Stimulated activated CD4-positive, alpha-beta T cell treated with anti-CD3 and anti-CD28 coated beads, TNF-alpha, amount 100 ng/mL, for 1 hour (primary cell): ENCODE data around the gene CCDC127.
"Not testable (repeated sequence)": the region's sequence is repeated elsewhere in the genome, so short reads cannot be mapped to it uniquely, and the experiment has no call there.

Source experiments
- DNase-seq, 3 donors: peaks; one replicate each; pipeline ENCODE4 v3.0.0-alpha.2; 2020; ENCODE audit warnings: low read depth in 3 of 3, low spot score in 1 of 3

CCDC127 gene

DNA sequence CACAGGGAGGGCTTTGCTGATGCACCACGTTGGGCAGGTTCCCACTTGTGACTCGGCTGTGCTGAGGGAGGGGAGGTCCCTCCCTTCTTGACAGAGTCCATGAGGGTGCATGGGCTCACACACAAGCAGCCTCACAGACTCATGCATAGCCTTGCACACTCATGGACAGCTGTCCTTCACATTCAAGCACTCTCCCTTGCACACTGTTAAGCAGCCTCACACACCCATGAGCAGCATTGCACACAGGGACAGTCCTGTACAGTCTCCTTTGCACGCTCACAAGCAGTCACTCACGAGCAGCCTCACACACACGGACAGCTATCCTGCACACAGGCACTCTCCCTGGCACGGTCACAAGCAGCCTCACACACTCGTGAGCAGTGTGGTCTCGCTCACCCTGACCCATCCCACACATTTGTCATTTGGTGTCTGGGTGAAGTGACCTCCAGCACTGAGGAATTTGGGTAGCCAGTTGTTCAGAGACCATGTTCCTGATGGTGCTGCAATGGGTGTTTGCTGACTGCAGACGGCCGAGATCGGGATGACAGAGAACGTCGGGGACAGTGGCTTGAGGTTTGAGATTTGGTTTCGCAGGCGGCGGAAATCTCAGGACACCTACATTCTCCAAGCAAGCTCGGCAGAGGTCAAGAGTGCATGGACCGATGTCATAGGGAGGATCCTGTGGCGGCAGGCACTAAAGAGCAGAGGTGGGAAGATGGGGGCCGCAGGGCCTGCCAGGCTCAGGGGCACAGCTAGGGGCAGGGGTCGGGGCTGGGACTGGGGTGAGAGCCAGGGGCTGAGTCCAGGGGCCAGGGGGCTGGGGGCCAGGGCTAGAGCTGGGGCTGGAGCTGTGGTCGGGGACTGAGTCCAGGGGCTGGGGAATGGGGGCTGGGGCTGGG is 44.3 kb downstream of the CCDC127 start:
- DNase-seq = no peak

DNA sequence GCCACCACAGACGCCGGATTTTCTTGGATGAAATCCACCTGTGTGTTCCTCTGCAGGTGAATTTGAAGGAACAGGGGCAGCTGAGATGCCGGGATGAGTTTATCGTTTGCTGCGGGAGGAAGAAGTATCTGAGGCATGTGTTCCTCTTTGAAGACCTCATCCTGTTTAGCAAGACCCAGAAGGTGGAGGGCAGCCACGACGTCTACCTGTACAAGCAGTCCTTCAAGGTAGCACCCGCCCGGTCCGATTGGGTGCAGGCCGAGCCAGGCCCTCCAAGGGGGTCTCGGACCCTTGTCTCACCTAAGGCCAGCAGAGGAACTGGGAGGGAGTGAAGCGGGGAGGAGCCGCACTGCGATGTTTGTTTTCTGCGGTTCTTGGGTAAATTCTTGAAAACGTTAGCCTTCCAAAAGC is 45.1 kb downstream of the CCDC127 start:
- no peak for DNase-seq

DNA sequence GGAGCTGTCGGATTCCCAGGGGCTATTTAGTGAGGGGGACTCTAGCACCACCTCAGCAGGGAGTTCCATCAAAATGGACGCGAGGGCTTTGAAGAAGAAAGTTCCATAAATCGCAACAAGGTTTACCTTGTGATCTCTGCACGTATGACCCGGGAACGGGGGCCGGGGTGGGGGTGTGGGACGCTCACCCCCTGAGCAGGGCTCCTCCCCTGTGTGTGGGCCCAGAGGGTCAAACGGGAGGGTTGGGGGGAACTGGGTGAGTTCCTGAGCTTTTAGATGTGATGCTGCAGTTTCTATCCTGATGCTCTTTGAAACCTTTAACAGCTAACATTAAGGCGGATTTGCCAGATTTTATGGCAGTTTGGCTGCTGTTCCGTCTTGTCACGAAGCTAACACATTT is 45.5 kb downstream of the CCDC127 start:
- DNase-seq = no peak

DNA sequence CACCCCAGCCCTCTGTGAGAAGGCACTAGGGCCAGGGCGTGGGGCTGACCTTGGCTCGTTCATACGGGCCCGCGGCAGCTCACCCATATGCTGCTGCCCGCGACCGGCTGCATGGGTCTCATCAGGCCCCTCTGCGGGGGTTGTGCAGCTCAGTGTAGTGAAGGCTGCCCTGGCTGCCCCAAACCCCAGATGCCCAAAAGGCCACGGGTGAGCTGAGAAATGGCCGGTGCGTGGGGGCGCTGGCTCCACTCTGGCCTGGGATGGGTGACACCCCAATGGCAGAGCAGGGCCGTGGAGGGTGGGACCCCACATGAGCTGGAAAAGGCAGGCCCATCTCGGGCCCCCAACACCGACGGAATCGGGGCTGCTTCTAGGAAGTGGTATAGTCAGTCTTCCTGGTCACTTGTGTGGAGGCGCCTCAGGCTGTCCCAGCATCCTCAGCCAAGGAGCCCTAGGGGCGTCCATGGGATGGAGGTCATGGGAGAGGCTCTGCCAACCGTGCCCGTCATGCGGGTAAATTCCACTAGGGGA is 46.1 kb downstream of the CCDC127 start:
- DNase-seq = no peak

DNA sequence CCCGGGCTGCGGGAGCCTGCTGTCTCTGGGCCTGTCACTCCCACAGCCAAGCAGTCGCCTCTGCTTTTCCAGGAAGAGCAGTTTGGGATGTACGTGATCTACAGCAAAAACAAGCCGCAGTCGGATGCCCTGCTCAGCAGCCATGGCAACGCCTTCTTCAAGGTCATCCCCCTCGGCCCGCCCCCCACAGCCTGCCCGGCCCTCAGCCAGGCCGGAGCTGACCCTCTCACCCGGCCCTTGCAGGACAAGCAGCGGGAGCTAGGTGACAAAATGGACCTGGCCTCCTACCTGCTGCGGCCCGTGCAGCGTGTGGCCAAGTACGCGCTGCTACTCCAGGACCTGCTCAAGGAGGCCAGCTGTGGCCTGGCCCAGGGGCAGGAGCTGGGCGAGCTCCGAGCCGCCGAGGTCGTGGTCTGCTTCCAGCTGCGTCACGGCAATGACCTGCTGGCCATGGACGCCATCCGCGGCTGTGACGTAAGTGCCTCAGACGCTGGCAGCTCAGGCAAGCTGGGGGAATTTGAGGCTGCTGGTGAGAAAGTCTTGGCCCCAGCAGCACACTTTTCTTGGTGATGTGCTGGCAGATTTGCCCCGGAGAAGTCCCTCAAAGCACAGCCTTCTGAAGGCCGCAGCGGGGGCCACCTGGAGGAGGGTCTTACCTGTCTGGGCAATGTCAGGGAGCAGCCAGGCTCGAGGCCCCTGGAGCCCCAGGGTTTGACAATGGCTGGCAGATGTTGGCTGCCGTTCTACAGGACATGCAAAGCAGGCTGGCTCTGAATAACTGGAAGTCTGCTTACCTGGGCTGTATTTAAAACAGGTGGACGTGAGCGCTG is 46.8 kb downstream of the CCDC127 start:
- no peak for DNase-seq

DNA sequence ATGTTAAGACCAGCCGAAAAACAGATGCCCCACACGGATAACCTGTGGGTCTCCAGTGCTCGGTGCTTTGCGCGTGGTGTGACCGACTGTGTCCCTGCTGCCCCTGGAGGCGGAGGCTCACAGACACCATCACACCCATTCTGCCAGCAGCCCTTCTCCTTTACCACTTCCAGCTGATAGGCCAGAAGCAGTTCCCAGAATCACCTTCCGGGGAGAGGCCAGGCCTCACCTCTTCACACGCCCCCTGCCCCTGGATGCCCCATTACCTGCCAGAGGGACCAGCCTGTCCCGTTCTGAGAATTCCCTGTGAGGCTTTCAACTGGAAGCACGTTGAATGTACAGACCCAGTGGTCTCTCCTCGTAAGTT is 48.2 kb downstream of the CCDC127 start:
- DNase-seq = no peak

DNA sequence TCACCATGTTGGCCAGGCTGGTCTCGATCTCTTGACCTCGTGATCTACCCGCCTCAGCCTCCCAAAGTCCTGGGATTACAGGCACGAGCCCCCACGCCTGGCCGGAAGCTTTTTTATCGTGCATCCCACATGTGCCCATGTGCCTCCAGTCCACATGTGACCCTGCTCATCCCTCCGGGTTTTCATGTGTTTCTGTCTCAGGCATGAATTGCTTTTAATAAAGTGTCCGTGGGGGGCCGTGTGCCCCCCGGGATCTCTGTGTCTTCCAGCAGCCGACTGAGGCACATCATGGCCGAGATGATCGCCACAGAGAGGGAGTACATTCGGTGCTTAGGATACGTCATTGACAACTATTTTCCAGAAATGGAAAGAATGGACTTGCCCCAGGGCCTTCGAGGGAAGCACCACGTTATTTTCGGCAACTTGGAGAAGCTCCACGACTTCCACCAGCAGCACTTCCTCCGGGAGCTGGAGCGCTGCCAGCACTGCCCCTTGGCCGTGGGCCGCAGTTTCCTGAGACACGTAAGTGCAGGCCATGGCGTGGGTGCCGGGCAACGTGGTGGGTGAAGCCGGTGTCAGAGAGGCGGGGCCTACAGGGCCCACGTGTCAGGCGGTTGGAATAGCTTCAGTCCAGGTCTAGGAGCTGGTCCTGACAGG is 48.8 kb downstream of the CCDC127 start:
- DNase-seq = no peak

DNA sequence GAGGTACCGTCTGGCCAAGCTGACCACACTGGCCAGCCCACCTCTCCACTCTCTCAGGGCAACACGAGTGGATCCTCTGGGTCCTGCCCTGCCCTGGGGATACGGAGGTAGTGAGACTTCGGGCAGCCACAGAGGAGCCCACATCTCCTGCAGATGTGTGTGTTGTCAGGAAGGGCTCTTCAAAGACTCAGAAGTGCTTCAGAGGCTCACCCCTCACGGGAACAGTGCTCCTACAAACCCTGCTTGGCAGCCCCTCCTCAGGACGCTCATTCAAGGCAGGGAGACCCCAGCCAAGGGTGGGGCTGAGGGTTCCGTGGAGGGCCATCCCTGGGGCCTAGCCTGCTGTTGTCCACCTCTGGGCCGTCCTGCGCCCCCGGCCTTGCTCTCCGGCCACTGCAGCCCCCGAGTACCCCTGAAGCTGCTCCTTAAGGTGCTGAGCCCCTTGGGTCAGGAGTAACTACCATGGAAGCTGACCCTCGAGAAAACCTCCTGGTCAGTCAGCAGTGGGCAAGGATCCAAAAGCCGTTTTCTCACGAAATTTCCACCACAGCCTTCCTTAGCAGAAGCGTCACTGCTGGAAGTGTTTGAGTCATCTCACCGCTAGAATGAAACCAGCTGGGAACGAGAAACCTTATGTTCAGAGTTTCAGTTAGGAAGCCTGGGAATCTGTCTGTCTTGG is 49.8 kb downstream of the CCDC127 start:
- no peak for DNase-seq

DNA sequence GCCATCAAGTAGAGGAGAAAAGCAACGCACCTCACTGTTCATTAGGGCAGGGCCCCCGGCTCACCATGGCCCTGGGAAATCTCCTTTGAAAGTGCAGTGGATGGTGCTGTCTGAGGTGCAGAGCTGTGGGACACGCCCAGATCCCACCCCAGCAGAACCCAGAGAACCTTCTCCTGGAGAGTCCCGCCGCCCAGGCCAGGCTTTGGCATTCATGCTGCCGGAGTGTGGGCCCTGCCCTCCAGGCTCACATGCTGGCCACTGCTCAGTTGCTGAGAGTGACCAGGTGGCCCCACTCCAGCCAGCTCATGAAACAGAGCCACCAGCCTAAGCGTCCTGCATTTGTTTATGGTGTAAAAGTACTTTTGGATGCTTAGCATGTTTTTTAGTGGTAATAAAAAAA is 50.4 kb downstream of the CCDC127 start:
- DNase-seq = no peak

DNA sequence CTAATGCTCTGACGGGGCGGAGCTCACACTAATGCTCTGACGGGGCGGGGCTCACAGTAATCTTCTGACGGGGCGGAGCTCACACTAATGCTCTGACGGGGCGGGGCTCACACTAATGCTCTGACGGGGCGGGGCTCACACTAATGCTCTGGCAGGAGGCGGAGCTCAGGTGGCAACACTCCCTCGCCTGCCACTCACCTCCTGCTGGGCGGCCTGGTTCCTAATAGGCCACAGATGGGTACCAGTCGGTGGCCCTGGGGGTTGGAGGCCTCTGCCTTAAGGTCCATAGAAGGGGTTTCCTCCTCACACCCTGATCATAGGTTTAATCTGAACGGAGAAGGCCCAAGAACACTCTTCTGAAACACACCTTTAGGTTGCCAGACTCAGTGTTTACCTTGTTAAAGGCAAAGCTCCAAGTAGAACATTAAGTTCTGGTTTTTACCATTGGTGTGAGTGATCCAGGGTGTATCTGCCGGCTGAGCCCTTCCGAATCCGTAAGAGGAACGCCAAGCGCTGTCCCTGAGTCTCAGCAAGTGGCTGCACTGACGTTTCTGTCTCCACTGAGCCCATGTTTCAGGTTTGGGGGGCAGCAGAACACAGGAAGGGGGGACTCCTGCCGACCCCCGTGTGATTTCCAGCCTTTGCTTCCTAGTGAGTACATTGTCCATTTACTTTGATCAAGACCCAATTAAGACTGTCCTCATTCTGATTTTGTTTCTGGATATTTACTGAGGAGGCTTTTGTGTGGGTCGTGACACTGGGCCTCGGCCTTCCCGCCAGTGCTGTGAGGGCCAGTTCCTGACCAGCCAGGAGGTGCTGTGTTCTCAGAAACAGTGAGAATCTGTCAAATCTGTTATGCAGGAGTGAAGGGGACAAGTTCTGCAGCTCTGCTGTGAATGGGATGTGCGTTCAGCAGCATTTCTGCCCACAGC is 51.2 kb downstream of the CCDC127 start:
- DNase-seq = no peak

DNA sequence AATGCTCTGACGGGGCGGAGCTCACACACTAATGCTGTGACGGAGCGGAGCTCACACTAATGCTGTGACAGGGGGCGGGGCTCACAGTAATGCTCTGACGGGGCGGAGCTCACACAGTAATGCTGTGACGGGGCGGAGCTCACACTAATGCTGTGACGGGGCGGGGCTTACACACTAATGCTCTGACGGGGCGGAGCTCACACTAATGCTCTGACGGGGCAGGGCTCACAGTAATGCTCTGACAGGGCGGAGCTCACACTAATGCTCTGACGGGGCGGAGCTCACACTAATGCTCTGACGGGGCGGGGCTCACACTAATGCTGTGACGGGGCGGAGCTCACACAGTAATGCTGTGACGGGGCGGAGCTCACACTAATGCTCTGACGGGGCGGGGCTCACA is 53.2 kb downstream of the CCDC127 start:
- not testable (repeated sequence) for DNase-seq

DNA sequence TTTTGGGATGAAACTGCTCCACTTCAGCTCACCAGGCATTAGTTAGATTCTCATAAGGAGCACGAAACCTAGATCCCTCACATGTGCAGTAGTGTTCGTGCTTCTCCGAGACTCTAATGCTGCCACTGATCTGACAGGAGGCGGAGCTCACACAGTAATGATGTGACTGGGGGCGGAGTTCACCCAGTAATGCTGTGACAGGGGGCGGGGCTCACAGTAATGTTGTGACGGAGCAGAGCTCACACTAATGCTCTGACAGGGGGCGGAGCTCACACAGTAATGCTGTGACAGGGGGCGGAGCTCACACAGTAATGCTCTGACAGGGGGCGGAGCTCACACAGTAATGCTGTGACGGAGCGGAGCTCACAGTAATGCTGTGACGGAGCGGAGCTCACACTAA is 53.7 kb downstream of the CCDC127 start:
- no peak for DNase-seq

DNA sequence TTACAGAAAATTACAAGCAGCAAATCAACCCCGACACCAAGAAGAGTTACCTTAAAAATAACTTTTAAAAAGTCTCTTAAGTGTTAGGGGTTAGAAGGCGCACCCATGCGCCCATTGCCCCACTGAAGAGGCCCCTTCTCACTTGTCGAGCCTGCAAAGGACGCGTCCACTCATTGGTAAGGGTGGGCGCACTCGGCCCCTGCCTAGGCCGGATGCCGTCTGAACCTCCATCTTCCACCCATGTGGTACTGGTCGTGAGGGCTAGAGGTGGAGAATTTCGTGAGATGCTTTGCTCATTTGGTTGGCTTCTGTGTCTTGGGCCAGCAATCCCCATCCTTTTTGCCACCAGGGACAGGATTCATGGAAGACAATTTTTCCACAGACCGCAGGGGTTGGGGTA is 54.1 kb downstream of the CCDC127 start:
- DNase-seq = no peak

DNA sequence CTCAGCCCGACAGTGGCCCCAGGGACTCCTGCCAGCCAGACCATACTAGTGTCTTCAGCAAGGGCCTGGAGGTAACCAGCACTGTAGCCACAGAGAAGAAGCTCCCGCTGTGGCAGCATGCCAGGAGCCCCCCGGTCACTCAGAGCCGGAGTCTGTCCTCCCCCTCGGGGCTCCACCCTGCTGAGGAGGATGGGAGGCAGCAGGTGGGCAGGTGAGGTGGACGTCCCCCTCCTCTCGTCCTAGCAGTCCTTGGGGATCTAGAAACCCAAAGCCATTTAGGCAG is 54.7 kb downstream of the CCDC127 start:
- DNase-seq = no peak

DNA sequence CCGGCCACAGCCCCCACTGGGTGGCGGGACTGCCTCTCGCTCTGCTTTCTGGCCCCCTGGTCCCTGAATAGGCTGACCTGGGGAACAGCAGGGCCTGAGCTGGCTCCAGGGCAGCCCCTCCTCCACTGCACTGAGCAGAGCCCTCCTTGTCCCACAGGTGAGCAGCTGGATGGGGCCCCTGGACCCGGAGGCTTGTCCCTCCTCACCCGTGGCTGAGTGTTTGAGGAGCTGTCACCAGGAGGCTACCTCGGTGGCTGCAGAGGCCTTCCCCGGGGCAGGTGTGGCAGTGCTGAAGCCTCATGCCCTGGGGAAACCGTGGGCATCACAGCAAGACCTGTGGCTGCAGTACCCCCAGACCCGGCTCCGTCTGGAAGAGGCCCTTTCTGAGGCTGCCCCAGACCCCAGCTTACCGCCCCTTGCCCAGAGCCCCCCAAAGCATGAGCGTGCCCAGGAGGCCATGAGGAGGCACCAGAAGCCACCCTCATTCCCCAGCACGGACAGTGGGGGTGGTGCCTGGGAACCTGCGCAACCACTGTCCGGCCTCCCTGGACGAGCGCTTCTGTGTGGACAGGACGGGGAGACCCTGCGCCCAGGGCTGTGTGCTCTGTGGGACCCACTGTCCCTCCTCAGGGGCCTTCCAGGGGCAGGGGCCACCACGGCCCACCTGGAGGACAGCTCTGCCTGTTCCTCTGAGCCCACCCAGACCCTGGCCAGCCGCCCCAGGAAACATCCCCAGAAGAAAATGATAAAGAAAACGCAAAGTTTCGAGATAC is 55.2 kb downstream of the CCDC127 start:
- no peak for DNase-seq

DNA sequence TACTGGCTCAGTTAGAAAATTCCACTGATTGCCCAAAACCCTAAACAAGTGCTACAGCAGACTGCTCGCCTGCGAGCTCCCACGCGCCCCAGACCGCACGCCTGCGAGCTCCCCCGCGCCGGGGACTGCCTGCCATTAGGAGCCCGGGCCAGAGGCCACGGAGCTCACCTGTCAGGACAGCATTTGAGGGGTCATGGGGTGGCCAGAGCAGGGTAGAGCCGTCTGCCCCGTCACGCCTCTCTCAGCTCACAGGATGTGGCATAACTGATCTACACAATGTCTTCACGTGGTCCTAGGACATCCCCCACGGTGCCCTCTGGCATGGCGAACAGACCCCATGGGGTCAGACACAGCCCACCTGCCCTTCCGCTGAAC is 55.8 kb downstream of the CCDC127 start:
- no peak for DNase-seq

DNA sequence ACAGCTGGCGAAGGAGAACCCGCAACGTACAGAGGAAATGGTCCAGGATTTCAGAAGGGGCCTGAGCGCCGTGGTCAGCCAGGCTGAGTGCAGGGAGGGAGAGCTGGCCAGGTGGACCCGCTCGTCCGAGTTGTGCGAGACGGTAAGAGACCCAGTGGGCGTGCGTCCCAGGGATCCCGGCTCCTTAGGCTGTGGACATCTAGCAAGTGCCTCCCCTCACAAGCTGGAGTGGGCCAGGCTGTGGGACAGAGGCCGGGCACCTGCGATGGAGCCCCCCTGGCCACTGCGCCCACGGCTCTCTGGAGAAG is 56.2 kb downstream of the CCDC127 start:
- DNase-seq = no peak

DNA sequence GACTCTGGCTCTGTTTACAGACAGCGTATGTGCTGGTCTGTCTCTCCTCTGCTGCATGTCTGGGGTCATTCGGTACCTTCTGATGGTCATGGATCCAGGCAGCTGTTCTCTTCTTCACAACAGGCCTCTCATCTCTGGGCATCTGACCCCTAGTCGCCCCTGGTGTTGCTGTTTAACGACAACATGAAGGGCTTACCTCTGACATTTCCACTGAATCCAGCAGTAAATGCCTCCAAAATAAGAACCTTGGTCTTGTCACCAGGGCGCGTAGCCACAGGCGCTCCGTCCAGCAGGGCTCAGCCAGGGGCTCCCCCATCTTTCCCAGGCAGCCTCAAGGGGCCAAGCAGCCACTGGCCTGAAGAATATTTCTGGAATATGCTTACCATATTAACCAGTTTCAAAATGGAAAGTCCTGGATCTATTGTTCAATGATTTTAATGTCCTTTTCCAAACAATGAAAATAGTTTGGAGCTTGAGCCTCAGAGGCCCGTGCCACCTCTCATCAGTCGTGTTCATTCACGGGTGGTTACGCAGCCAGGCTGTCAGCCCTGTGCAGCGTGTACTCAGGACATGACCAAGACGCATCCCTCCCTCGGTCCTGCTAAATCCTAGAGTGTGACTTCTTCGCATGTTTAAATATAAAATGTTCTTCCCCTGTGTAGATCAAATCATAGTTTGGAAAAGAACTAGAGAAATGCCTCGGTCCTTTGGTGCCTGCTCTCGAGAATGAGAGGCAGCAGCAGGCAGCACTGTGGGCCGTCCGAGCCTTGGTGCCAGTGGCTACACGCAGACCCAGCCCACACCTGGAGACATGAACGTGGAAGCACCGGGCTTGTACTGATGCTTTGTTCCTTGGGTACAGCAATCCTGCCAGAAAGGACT is 56.8 kb downstream of the CCDC127 start:
- DNase-seq = no peak

DNA sequence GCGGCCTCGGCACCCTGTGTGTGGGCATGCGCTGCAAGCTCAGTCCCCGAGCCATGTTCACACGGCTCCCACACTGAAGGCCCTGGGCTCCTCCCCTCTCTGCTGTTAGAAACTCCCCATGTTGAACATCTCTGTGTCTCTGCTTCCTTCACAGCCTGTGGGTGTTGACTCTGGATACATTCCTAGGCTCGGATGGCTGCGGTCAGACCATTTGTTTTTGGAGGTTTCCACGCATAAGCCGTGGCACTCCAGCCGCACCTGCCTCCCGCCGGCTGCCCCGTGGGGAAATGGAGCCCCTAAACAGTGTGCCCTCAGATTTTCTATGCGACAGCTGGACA is 57.8 kb downstream of the CCDC127 start:
- DNase-seq = no peak
